Left lung (tissue), 10 donors: ENCODE data around the gene SYNGR1. TPM values are rescaled to one million over a fixed set of nuclear protein-coding genes. Genes with fewer than 3 reads are reported as not detected.

Experiments
- ATAC-seq: fragments of 200-7000 bp; cut with Tn5 transposase; one replicate; pipeline ENCODE4 v1.9.1; 2020; ENCODE audit warnings: moderate library complexity
- DNase-seq, 4 donors: peaks; one replicate each; pipeline ENCODE4 v3.0.0-alpha.2; 2013 to 2020
- H3K27ac ChIP-seq, 2 donors: fragments of 200-600 bp; sonication (generic) in 1 of 2; one replicate each; pipeline versions ENCODE4 v1.5.0 to v1.8.0; 2020 to 2021
- H3K27me3 ChIP-seq, 2 donors: fragments of 200-600 bp; sonication (generic) in 1 of 2; one replicate each; pipeline versions ENCODE4 v1.5.0 to v1.8.0; 2020 to 2021
- H3K36me3 ChIP-seq, 2 donors: fragments of 200-600 bp; sonication (generic) in 1 of 2; one replicate each; pipeline versions ENCODE4 v1.5.0 to v1.8.0; 2020 to 2021
- H3K4me1 ChIP-seq, 2 donors: fragments of 200-600 bp; one replicate each; pipeline ENCODE4 v1.8.0; 2021
- H3K4me3 ChIP-seq, 2 donors: fragments of 200-600 bp; sonication (generic) in 1 of 2; one replicate each; pipeline versions ENCODE4 v1.5.0 to v1.8.0; 2020 to 2021; ENCODE audit warnings: mild to moderate bottlenecking in 1 of 2
- H3K9me3 ChIP-seq, 2 donors: fragments of 200-600 bp; sonication (generic) in 1 of 2; one replicate each; pipeline versions ENCODE4 v1.5.0 to v1.8.0; 2020 to 2021
- intact Hi-C, 2 donors: fragments of 100-400 bp; cut with DNase I; formaldehyde crosslinking; loops; one replicate each; pipeline versions ENCODE4 v1.11.2 to v1.14.2; 2022
- polyA plus RNA-seq, 6 donors: library from polyadenylated mRNA; unstranded; fragments of 120-200 nt; gene quantifications; one replicate each; pipeline ENCODE4 v1.2.1, GENCODE V29; 2013; ENCODE audit not compliant: insufficient read length in 6 of 6
- total RNA-seq, 2 donors: library from RNA; stranded (reverse); fragmentation: NEBNext Ultra II Directional; extraction: Animal tissue kit (Norgen Biotek cat#: 25700); gene quantifications; one replicate each; pipeline ENCODE4 v1.2.1, GENCODE V29; 2021
- TF ChIP-seq, protein P1 (sequence below), 2 donors: fragments of 200-600 bp; sonication (generic) in 1 of 2; IDR thresholded peaks; one replicate each; pipeline versions ENCODE4 v1.5.0 to v1.8.0; 2021; ENCODE audit warnings: antibody characterized with exemption in 2 of 2
- donor health status: DM: no; HTN: yes; CAD: no.
- donor health status: DM: no; HTN: no; CAD: no.

The SYNGR1 gene
- total and polyA plus RNA-seq, 8 donors, result 5.5 to 32.0 (median 26.5) TPM

DNA sequence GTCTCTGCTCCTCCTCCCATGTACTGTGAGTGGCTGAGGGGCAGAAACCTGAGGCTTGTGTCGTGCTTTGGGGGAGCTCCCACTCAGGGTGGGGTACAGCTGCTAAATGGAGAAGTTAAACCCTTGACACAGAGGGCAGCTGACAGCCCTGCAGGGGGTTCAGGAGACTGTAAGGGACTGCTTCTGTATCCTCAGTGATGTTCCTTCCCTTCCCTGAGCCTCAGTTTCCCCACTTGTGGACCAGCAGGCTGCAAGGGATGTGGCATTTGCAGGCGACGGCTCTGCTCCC is 15.6 kb downstream of the SYNGR1 start:
- DNase-seq, result no peak
- intact Hi-C loops, result no loop called here
- Histone ChIP-seq H3K9me3 (no peaks in the 10 kb centered on the region), H3K27me3 (no peaks in the 10 kb centered on the region), H3K4me3 (no peak overlapping the region), H3K27ac (no peak overlapping the region), H3K36me3 (no peaks in the 10 kb centered on the region), H3K4me1 (peaks cover 0 to 3% of the 10 kb centered on the region in 2 donors)
- TF ChIP-seq, protein P1, sequence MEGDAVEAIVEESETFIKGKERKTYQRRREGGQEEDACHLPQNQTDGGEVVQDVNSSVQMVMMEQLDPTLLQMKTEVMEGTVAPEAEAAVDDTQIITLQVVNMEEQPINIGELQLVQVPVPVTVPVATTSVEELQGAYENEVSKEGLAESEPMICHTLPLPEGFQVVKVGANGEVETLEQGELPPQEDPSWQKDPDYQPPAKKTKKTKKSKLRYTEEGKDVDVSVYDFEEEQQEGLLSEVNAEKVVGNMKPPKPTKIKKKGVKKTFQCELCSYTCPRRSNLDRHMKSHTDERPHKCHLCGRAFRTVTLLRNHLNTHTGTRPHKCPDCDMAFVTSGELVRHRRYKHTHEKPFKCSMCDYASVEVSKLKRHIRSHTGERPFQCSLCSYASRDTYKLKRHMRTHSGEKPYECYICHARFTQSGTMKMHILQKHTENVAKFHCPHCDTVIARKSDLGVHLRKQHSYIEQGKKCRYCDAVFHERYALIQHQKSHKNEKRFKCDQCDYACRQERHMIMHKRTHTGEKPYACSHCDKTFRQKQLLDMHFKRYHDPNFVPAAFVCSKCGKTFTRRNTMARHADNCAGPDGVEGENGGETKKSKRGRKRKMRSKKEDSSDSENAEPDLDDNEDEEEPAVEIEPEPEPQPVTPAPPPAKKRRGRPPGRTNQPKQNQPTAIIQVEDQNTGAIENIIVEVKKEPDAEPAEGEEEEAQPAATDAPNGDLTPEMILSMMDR (IDR thresholded peaks at IDR 0.05), result no peak
- ATAC-seq, result no peak

DNA sequence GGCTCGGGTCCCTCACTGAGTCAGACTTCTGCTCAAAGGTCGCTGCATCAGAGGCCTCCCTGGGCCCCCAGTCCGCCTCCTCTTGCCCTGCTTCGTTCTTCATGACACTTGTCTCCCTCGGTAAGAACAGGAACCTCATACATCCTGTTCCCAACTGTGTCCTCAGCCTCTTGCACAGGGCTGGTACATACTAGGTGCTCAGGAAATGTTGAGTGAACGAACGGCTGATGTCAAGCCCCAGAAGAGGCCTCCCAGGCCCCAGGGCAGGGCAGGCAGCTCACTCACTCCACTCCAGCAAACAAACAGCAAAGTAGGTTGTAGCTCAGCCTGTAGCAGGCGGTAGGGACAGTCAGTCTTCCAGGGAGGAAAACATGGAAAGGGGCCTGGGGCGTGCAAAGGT is 17.2 kb downstream of the SYNGR1 start:
- peaks cover 0 to 3% of the 10 kb centered on the region in 2 donors for H3K9me3 ChIP-seq
- H3K27me3 ChIP-seq, result no peaks in the 10 kb centered on the region
- H3K36me3 ChIP-seq, result no peaks in the 10 kb centered on the region
- no peak overlapping the region for H3K4me3 ChIP-seq
- H3K4me1 ChIP-seq, result peaks cover 0 to 3% of the 10 kb centered on the region in 2 donors
- intact Hi-C loops, result no loop called here
- ATAC-seq (no peak), DNase-seq (no peak)
- no peak overlapping the region for H3K27ac ChIP-seq
- TF ChIP-seq, protein P1 (IDR thresholded peaks at IDR 0.05), result no peak

DNA sequence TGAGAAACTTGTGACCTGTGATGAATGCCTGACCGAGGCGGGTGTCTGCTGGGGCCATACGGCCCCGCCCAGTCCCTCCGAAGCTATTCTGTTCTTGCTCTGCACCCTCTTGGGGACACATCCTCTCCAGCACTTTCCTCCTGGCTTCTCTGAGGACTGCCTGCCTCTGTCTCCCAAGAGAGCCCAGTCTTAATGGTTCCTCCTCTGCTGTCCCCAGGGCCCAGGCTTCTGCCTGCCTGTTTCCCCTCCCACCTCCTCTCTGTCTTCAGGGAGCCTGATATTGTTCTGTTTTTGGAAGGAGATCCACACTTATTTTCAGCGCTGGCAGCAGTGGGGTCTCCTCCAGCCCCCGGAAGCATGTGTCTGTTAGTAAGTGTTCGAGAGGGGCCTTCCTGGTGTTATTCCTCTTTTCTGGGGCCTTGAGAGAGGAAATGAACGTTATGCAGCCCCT is 18.7 kb downstream of the SYNGR1 start:
- intact Hi-C loops, result no loop called here
- TF ChIP-seq, protein P1 (IDR thresholded peaks at IDR 0.05), result no peak
- Histone ChIP-seq H3K9me3 (peaks cover 0 to 5% of the 10 kb centered on the region in 2 donors), H3K27ac (no peak overlapping the region), H3K4me3 (no peak overlapping the region), H3K4me1 (peaks cover 0 to 3% of the 10 kb centered on the region in 2 donors), H3K36me3 (no peaks in the 10 kb centered on the region), H3K27me3 (no peaks in the 10 kb centered on the region)
- DNase-seq (no peak), ATAC-seq (no peak)

DNA sequence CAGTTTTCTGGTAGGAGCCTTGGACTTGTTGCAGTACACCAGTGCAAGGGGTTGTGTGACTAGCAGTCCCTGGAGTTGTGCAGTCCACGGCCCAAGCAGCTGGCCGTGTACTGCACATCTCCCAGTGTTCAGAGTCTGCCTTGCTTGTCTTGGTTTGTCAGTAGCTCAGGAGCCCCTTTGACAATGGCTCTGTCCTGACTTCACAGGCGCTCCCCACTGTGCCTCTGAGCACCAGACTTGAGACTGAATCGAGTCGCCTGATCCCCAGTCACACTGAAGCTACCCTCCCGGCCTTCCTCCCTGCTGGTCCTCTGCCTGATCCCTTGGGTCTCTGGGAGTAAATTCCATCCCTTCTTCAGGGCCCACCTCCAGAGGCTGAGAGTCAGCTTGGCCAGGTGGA is 19.4 kb downstream of the SYNGR1 start:
- TF ChIP-seq, protein P1 (IDR thresholded peaks at IDR 0.05), result no peak
- Histone ChIP-seq H3K27me3 (no peaks in the 10 kb centered on the region), H3K4me3 (no peak overlapping the region), H3K4me1 (peaks cover 0 to 3% of the 10 kb centered on the region in 2 donors), H3K36me3 (no peaks in the 10 kb centered on the region), H3K27ac (no peak overlapping the region), H3K9me3 (peaks cover 0 to 5% of the 10 kb centered on the region in 2 donors)
- ATAC-seq (no peak), DNase-seq (no peak)
- intact Hi-C loops, result no loop called here

DNA sequence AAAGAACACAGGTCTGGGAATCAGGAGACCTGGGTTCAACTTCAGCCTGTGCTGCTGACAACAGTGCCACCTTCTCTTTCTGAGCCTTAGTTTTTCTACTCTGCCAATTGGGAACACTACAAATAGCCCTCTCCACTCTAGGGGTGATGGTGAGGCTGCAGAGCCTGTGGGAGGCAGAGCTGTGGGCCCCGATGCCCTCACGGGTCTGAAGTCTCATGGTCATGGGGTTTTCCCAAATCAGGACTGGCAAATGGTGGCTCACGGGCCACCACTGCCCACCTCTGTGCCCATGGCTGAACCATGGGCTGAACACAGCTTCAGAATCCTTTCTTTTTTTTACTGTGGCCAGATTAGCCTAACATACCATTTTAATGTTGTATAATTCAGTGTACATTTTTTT is 19.8 kb downstream of the SYNGR1 start:
- no peak for DNase-seq
- peaks cover 0 to 5% of the 10 kb centered on the region in 2 donors for H3K9me3 ChIP-seq
- H3K27ac ChIP-seq, result no peak overlapping the region
- no peak overlapping the region for H3K4me3 ChIP-seq
- intact Hi-C loops, result no loop called here
- ATAC-seq, result no peak
- TF ChIP-seq, protein P1 (IDR thresholded peaks at IDR 0.05), result no peak
- no peaks in the 10 kb centered on the region for H3K27me3 ChIP-seq
- peaks cover 0 to 3% of the 10 kb centered on the region in 2 donors for H3K4me1 ChIP-seq
- H3K36me3 ChIP-seq, result no peaks in the 10 kb centered on the region
